ENCODE results near the gene CTU2.

- TF ChIP-seq POLR2A (IDR thresholded peaks at IDR 0.05; ENCODE audit: low read depth, low read length) (no peak), POLR2AphosphoS5 (IDR thresholded peaks at IDR 0.05; ENCODE audit: low read depth, low read length) (no peak), TAF1 (IDR thresholded peaks at IDR 0.05; ENCODE audit: low read depth, low read length) (no peak)
Observed at GRCh38 chr16:88744577-88745521, 38.5 kb downstream of the CTU2 start.

Data from GM12891 (cell line).